GM19463 (cell line): Measurements from ENCODE around the gene CCM2.
"Not testable (repeated sequence)": the region's sequence is repeated elsewhere in the genome, so short reads cannot be mapped to it uniquely, and the experiment has no call there.

Experiments used
- ATAC-seq: cut with Tn5 transposase; IDR thresholded peaks from one replicate; pipeline ENCODE4 v1.9.1; 2021; ENCODE audit warnings: mild to moderate bottlenecking, moderate library complexity; ENCODE audit not compliant: unreplicated experiment

The CCM2 gene

GRCh38 chr7:44998153-44998871, 1.7 kb upstream of the CCM2 start:
- ATAC-seq: no peak

DNA sequence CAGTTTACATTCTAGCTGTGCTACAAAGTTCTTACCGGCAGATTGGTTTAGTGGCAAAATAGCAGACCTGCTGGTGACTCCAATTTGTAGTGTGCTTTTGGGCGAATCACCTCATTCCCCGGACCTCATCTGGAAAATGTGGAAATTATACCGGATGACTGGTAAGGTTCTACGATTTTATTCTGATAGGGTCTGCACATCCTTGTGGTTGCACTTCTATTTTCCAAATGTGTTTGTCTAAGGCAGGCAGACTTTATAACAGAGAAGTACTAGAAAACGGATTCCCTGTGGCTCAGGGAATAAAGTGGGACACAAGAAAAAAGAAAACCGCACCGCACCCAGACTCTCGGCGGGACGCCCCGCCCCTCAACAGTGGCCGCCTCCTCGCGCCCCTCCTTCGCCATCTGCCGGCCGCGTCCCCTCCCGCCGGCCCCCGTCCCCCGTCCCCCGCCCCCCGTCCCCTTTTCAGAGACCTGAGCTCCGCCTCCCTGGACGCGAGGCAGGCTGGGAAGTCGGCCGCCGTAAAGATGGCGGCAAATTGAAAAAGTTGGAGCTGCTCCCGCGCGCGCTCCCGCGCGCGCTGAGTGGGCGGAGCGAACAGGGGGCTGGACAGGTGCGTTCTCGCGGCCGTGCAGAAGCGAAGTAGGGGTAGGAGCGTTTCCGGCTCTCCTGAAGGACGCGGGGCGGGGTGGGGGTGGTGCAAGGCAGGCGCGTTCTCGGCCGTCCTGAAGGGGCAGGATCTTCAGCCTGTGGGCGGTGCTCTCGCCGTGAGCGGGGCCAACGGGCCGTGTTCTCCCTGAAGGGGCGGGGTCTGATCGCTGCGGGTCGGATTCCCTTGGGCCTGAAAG, 532 bp upstream of the CCM2 start:
- peak; percentile 66 for ATAC-seq

GRCh38 chr7:45001138-45001694, 1.2 kb downstream of the CCM2 start:
- ATAC-seq: peak; percentile 32

DNA sequence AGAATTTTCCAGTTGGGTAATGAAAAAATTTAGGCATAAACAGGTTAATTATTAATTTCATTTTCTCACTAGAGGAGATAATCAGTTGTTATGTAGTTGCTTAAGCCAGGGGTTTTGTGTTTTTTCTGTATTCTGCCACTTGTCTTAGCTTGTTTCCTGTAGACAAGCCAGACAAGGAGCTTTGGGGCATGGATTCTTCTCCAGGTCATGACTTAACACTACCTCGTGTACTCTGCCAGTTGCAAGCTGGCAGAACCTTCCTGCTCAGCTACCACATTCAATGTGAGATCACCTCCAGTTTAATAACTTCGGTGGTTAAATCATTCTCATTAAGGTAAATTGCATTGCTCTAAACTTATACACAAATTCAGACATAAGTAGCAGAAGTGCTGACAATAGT, 1.8 kb downstream of the CCM2 start:
- ATAC-seq: no peak

DNA sequence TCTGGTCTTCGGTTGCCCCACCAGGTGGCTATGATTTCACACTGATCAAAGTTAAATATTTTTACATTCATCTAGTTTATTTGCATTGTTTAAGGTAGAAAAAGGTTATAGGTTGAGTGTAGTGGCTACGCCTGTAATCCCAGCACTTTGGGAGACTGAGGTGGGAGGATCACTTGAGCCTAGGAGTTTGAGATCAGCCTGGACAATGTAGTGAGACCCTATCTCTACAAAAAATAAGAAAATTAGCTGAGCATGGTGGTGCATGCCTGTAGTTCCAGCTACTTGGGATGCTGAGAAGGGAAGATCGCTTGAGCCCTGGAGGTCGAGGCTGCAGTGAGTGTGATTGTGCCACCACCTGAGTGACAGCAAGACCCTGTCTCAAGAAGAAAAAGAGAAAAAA, 3.8 kb downstream of the CCM2 start:
- no peak for ATAC-seq

DNA sequence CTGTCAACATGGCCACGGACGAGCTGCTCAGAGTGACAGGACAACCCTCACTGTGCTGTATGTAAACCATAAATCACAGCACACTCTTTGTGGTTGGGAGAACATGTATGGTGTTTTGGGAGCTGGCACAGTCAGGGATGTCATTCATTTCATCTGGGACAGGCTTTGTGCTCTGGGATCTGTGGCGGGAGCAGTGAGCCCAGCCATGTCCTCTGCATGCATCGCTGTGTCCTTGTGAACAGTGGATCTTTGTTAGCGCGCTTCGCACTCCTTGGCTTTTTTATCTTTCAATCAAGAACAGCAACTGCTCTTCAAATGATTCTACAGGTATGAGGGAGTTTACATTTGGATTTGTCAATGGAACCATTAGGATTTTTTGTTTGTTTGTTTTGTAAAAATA, 7.1 kb downstream of the CCM2 start:
- ATAC-seq: no peak

DNA sequence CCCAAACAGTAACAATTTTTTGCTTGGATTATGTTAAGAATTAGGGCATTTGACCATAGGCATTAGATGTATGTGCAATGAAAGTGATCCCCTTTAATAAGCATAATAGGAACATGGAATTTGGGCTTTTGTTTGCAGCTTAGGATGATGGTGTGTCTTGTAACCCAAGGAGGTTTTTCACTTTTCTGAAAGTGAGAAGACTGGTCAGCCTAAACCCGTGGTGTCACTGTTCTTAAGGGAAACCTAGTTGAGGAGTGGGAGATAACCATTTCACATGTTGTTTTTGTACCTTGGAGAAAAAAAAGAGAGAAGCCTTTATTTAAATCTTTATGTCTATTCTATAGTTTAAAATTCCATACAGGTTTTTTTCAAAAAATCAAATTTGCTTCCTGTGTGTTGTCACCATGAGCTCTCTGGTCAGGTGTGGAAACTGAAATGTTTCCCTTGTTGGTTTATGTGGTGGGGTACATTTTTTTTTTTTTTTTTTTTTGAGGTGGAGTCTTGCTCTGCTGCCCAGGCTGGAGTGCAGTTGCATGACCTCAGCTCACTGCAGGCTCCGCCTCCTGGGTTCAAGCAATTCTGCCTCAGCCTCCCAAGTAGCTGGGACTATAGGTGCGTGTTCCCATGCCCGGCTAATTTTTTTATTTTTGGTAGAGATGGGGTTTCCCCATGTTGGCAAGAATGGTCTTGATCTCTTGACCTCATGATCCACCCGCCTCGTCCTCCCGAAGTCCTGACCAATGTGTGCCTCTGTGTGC, 7.7 kb downstream of the CCM2 start:
- peak; percentile 63 for ATAC-seq

DNA sequence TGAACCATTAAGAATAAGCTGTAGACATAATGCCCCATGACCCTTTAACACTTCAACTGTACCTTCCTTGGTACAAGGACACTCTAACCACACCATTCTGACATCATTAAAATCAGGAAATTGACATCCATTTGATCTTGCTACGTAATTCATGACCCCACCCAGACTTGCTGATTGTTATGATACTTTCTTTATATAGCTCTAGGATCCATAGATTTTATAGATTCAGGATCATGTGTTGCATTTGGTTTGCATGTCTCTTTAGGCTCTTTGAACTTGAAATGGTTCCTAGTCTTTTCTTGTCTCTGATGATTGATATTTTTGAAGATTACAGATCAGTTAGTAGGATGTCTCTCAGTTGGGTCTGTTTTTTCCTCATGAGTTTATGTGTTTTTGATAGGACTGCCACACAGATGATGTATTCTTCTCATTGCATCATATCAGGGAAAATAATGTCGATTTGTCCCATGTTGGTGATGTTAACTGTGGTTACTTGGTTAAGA, 13.5 kb downstream of the CCM2 start:
- no peak for ATAC-seq

GRCh38 chr7:45015313-45015712, 15.3 kb downstream of the CCM2 start:
- ATAC-seq: no peak

DNA sequence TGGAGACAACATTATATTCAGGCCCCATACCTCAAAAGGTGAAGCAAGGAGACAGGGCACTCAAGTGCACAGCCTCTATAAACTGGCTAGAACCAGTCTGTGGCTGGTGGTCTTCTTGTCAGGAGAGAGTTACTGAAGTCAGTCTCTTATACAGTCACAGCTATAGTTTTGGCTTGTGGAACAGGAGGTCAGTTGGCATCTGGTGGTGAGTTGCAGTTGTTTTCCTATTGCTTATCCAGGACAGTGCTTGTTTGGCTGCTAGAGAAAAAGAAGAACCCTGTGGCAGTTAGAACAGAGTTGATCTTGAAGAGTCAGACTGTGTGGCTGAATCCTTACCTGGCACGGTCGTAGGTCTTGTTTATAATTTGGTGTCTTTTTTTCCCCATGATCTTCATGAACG, 17.3 kb downstream of the CCM2 start:
- no peak for ATAC-seq

GRCh38 chr7:45020915-45021314, 20.9 kb downstream of the CCM2 start:
- ATAC-seq: no peak

GRCh38 chr7:45021604-45022296, 21.7 kb downstream of the CCM2 start:
- peak; percentile 84 for ATAC-seq

DNA sequence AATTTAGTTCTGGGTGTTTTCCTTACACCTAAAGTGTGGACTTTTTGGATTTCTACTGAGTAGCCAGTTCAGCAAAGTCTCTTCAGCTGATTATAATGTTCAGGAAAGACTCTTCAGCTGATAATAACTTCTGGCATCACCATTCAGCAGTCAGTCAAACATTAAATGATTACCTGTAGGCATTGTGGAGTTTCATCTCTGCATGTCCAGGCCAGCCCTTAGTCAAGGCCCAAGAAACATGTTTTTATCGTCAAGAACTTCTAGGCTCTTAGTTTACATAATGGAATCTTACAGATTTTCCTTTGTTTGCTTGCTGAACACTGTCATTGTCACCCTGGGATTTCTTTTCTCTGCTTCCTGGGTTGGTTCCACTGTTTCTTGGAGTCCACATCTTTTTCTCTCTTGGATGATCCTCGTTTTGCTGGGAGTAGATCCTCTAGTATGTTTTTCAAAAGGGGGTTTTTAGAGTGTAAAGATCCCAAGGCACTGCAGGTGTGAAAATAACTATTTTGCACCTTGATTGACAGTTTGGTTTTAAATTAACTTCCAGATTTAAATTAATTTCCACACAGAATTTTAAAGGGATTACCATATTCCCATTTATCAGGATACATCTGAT, 24.2 kb downstream of the CCM2 start:
- no peak for ATAC-seq

GRCh38 chr7:45025473-45025872, 25.5 kb downstream of the CCM2 start:
- not testable (repeated sequence) for ATAC-seq

GRCh38 chr7:45026013-45026412, 26.0 kb downstream of the CCM2 start:
- no peak for ATAC-seq

GRCh38 chr7:45026984-45027773, 27.2 kb downstream of the CCM2 start:
- no peak for ATAC-seq

DNA sequence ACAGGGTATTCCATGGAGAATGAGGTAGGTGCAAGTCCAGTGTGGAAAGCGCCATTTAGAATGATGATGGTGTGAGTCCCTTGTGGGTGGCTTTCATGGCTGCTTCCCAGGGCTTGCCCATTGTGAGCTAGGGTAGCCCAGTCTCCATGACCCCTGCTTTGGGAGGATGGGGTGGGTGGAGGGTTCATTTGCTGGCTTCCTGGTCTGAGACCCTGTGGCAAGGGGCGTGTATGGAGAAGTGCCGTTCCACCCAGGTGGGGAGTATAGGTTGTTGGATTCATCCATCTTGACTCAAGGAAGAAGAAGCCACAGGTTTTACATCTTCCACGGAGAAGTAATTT, 27.7 kb downstream of the CCM2 start:
- no peak for ATAC-seq

DNA sequence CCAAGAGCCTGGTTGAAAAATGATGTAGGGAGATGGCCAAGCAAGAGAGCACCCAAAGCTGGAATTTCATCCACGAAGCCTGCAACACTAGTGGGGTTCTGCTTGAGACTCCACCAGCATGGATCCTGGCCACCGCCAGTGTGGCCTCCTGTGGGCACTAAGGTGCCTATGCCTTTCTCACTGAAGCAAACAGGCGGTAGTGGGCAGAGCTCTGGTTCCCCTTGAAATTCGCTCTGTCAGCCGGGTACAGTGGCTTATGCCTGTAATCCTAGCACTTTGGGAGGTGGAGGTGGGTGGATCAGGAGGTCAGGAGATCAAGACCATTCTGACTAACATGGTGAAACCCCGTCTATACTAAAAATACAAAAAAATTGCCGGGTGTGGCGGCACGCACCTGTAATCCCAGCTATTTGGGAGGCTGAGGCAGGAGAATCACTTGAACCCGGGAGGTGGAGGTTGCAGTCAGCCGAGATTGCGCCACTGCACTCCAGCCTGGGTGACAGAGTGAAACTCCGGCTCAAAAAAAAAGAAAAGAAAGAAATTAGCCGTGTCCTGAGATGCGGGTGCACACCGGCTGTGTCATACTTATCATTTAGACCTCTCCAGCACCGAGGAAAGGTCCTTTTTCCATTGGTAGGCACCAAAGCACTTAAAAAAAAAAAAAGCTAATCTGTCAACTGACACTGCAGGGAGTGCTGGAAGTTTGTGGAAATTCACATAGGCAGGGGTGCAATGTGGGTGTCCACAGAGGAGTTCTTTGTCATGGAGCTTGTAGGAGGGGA, 28.3 kb downstream of the CCM2 start:
- ATAC-seq: no peak

DNA sequence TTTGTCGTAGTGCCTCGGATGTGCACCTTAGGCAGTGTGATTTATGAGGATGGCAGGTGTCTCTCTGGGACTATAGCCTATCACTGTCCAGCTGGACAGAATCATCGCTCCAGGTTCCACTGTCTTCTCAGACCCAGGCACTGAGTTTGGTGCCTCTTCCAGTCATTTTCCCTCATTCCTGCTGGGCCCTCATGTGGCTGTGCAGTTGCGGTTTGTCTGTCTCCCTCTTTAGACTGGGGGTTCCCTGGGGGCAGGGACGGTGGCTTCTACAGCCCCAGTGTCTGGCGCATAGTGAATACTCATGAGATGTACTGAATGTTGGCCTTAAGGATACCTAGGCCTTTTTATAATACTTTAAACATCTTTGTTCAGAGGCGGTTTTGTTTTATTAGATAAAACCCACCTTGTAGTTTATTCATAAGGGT, 28.9 kb downstream of the CCM2 start:
- no peak for ATAC-seq
